MG63 (cell line): ENCODE data around the gene KCNA5. TPM values are rescaled to one million over a fixed set of nuclear protein-coding genes. Genes with fewer than 3 reads are reported as not detected.

Source experiments
- DNase-seq: peaks from one replicate; pipeline ENCODE4 v3.0.0-alpha.2; 2020
- H3K27me3 ChIP-seq: fragments of 250-450 bp; sonication (Bioruptor Pico); 2 replicates; pipeline ENCODE4 v1.5.1; 2020; ENCODE audit warnings: mild to moderate bottlenecking, moderate library complexity
- H3K36me3 ChIP-seq: fragments of 250-450 bp; sonication (Bioruptor Pico); 2 replicates; pipeline ENCODE4 v1.5.1; 2020; ENCODE audit warnings: mild to moderate bottlenecking, moderate library complexity
- H3K4me3 ChIP-seq: fragments of 250-450 bp; sonication (Bioruptor Pico); 2 replicates; pipeline ENCODE4 v1.5.1; 2020; ENCODE audit warnings: mild to moderate bottlenecking, moderate library complexity
- H3K9me3 ChIP-seq: fragments of 250-450 bp; sonication (Bioruptor Pico); 2 replicates; pipeline ENCODE4 v1.5.1; 2020; ENCODE audit warnings: mild to moderate bottlenecking, moderate library complexity
- total RNA-seq: library from RNA; depleted of rRNA; stranded (reverse); fragments of >200 nt; shearing (Covaris generic); gene quantifications from 2 replicates; pipeline ENCODE4 v1.2.3, GENCODE V29; 2014; ENCODE audit warnings: low replicate concordance

Gene KCNA5
- total RNA-seq, 1 experiment from 2014 or later = not detected

DNA sequence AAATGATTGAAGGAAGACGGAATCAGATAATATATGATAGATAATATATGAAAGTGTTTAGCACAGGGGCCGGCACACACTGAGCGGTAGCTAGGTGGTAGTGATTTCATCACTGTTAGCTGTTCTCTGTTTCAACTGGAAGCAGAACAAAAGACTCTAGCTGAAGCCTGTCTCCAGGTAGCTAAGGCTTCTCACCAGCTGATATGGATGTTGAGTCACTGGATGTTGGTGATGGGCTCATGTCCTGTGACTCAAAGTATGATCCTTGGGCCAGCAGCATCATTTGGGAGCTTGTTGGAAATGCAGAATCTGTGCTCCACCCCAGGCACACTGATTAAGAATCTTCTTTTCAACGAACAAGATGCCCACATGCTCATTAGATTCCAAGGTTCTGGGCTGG lies 21.7 kb upstream of the KCNA5 start:
- Histone ChIP-seq H3K4me3 (no peak overlapping the region), H3K36me3 (no peaks in the 10 kb centered on the region), H3K27me3 (no peaks in the 10 kb centered on the region), H3K9me3 (no peaks in the 10 kb centered on the region)
- DNase-seq = no peak

DNA sequence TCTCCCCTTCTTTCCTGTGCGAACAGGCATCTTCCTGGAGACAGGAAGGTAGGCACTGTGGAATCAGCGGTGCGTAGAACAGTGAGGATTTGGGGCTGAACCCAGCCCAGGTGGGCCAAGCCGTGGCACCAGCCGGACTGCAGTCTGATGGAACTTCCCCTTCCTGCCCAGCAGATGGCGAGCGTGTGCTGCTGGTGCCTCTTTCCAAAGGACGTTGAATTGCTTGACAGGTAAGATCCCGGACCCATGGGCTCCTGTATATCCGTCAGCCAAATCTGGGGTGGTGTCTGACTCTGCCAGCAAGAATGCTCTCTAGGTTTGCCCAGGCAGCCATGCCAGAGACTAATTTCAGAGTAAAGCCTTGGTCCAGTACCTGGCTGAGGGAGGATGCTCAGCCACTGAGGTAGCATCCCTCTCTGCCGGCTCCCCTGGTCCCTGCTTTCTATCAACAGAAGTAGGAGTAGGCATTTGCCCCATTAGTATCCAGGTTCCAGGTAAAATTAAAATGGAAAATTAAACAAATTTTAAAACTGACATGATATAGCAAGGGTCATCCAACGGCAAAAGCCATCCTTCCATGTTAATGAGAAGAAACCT lies 21.1 kb upstream of the KCNA5 start:
- Histone ChIP-seq H3K4me3 (no peak overlapping the region), H3K27me3 (peaks cover 2% of the 10 kb centered on the region; the same call in 1 of the 2 replicates), H3K9me3 (no peaks in the 10 kb centered on the region), H3K36me3 (no peaks in the 10 kb centered on the region)
- DNase-seq = no peak

DNA sequence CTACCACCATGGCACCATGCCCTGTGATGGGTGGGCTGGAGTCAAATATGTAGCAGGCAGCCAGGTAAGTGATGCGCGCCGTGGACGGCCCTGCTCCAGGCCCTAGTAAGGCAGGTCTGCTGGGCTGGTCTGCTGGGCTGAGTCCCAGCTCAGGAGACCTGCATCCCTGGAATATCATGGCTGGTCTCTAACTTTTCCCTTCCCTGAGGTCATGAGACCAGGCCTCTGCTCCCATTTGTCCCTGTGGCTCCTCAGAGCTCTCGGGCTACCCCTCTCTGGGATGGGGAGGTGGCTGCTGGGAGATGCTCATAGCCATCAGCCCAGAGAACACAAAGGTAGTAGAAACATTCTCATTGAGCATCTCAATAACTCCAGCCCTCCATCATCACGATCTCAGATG lies 19.8 kb upstream of the KCNA5 start:
- Histone ChIP-seq H3K36me3 (no peaks in the 10 kb centered on the region), H3K9me3 (no peaks in the 10 kb centered on the region), H3K4me3 (no peak overlapping the region), H3K27me3 (peaks cover 2% of the 10 kb centered on the region; the same call in 1 of the 2 replicates)
- no peak for DNase-seq

DNA sequence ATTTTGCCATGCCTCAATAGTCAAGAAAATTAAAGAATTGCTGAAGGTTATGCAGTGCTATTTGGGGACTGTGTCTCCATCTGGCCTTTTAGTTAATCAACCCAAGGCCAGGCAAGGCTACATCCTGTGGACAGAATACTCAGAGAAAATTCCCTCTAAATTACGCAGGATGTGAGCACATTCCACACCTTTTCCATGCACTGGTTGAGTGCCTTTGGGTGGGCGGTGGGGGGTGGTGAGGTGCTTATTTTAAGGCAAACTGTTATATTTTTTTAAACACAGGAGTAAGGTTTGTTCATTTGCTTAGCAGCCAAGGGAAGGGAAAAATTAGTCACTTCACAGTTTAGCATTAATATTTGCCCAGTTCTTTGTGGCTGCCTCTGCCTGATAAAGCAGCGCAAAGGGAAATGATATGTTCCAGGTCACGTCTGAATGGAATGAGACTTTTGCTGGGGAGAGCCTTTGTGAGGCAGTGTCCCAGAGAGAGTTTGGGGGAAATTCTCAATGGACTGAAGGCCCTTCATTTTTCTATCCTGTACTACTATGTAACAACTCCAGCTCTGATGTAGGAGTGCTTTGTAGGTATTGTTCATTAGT lies 17.2 kb upstream of the KCNA5 start:
- no peak for DNase-seq
- H3K4me3 ChIP-seq = no peak overlapping the region
- peaks cover 2% of the 10 kb centered on the region; the same call in 1 of the 2 replicates for H3K27me3 ChIP-seq
- H3K9me3 ChIP-seq = no peaks in the 10 kb centered on the region
- H3K36me3 ChIP-seq = no peaks in the 10 kb centered on the region

DNA sequence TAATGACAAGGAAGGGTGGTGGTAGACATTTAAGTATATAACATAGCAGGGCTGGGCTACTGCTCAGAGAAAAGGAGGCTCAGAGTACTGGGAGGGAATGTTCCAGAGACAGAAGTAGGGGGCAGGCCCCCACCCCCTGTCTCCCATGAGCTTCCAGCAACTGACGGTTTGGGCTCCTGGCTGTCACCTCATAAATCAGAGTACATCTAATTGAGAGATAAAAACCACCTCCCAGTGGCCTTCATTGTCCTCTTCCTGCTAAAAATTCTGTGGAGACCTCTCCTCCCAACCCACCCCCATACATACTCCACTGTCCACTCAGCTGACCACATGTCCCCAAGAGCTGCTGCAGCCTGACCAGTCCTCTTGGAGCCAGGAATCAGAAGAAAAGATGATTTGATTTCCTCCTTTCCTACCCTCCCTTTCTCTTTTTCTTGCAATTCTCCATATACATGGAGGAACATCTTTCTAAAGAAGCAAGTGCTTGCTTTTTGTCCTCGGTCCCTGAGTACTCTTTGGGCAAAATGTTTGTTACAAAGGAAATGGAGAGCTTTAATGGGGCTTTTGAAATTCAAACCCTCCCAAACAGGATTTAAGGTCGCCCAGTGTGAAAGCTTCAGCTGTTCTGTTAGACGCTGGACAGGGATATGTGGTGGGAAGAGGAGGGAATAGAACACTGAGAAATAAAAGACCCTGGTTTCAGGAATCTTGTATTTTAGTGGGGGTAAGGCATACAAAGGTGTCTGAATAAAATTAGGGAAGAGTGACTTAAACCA lies 16.4 kb upstream of the KCNA5 start:
- no peak for DNase-seq
- no peaks in the 10 kb centered on the region for H3K36me3 ChIP-seq
- peaks cover 2% of the 10 kb centered on the region; the same call in 1 of the 2 replicates for H3K27me3 ChIP-seq
- no peak overlapping the region for H3K4me3 ChIP-seq
- H3K9me3 ChIP-seq = no peaks in the 10 kb centered on the region

DNA sequence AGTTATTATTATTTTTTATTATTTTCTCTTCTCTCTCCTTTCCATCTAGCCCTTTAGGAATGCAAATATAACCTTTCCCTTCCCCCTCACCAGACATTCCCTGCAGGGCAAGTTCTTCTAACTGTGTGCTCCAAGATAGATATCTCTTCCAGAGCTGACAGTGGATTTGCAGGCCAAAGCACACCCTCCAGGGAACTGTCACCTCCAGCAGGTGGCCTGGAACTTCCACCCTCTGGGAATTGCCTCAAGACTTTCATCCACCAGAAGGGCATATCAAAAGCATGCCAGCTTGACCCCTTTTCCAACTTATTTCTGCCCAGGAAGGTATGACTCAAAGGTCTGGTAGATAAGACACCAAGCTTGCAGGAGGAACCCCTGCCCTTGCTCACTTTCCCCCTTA lies 13.6 kb upstream of the KCNA5 start:
- peaks cover 2% of the 10 kb centered on the region; the same call in 1 of the 2 replicates for H3K27me3 ChIP-seq
- H3K4me3 ChIP-seq = no peak overlapping the region
- no peaks in the 10 kb centered on the region for H3K36me3 ChIP-seq
- DNase-seq = no peak
- no peaks in the 10 kb centered on the region for H3K9me3 ChIP-seq

DNA sequence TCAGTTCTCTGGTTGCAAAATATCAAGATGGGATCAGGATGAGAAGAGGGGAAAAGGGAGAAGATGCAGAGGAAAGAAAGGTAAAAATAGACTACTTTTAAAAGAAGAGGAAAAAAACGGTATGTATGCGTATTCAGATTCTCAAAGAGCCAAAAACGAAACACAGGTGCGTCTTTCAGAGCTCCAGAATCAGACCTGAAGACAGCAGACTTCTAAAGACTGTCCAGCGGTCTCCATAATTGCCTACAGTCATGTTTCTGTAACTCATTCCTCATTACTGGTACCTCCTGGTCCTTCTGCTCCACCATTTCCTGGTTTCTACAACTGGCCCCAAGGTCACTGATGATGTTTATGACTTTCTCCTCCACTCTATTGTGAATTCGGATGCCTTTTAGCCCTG lies 12.4 kb upstream of the KCNA5 start:
- H3K9me3 ChIP-seq = no peaks in the 10 kb centered on the region
- no peak overlapping the region for H3K4me3 ChIP-seq

DNA sequence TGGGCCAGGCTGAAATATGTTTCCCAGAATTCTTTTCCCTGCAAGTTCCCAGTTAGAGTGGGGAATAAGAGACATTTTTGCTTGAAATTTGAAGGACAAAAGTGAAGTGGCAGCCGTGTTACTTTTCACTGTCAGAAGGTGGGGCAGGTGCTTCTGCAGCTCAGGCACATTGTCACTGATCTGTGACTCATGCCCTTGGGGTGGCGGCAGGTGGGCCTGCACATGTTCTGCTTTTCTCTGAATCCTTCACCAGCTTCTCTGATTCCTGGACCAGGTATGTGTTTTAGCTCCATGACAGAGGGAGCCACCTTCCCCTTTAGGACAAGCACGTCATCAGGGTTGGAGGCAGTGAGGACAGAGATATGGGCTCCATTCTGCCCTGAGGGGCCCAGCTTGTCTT lies 11.7 kb upstream of the KCNA5 start:
- no peak overlapping the region for H3K4me3 ChIP-seq
- no peak for DNase-seq
- H3K36me3 ChIP-seq = no peaks in the 10 kb centered on the region
- no peaks in the 10 kb centered on the region for H3K9me3 ChIP-seq
- H3K27me3 ChIP-seq = peaks cover 2% of the 10 kb centered on the region; the same call in 1 of the 2 replicates

More for the DNA sequence above, 12.4 kb upstream of the KCNA5 start:
- Histone ChIP-seq H3K36me3 (no peaks in the 10 kb centered on the region), H3K27me3 (peaks cover 2% of the 10 kb centered on the region; the same call in 1 of the 2 replicates)
- DNase-seq = no peak

DNA sequence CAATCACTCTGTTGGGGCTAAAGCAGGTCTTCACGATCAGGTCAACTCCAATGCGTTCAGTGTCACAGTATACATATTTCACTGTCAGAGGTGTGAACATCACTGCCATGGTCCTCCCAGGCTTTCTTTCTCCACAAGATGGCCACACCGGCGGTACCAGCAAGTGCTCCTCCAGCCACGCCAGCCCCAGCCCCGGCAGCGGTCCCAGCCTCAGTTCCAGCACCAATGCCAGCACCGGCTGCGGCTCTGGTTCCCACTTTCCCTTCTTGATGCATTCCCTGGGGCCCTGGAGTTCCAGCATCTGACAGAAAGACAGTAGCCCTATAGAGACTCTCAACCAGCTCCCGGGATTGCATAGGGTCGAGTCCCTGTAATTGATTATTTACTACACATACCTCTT lies 10.9 kb upstream of the KCNA5 start:
- DNase-seq = no peak
- H3K36me3 ChIP-seq = no peaks in the 10 kb centered on the region
- no peak overlapping the region for H3K4me3 ChIP-seq
- no peaks in the 10 kb centered on the region for H3K27me3 ChIP-seq
- no peaks in the 10 kb centered on the region for H3K9me3 ChIP-seq

DNA sequence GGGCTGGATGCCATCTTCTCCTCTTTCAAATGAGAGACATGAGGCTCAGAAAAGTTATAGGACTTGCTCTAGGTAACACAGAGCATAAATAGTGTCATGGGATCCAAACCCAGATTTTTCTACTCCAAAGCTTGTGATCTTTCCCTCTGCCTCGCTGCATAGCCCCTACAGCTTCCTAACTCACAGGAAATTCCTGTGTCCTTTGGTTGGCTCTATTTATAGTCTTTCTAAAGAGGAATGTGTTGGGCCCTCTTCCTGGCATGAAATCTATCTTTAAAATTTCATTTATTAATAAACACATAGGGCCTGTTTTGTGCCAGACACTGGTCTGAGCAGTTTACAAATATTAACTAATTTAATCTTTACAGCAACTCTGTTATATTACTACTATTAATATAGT lies 9.8 kb upstream of the KCNA5 start:
- Histone ChIP-seq H3K4me3 (no peak overlapping the region), H3K36me3 (no peaks in the 10 kb centered on the region), H3K27me3 (no peaks in the 10 kb centered on the region), H3K9me3 (no peaks in the 10 kb centered on the region)
- no peak for DNase-seq

DNA sequence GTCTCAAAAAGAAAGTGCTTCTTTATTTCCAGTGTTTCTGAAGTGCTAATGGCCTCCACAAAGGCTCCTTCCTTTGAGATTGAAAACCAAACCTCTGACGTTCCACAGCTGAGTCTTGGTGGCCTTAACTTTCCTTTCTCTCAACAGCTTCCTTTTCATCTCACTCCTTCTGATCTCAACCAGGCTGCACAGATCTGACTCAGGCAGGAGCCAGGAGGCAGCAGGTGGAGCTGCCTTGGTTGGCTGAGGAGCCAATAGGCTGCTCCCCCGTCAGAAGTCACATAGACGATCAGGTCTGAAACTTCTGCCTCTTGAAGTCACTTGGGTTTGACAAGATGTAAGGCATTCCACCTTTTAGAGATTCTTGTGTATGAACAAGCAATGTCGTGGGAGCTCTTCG lies 9.1 kb upstream of the KCNA5 start:
- H3K27me3 ChIP-seq = no peaks in the 10 kb centered on the region
- no peak for DNase-seq
- H3K9me3 ChIP-seq = no peaks in the 10 kb centered on the region
- no peak overlapping the region for H3K4me3 ChIP-seq
- H3K36me3 ChIP-seq = no peaks in the 10 kb centered on the region

DNA sequence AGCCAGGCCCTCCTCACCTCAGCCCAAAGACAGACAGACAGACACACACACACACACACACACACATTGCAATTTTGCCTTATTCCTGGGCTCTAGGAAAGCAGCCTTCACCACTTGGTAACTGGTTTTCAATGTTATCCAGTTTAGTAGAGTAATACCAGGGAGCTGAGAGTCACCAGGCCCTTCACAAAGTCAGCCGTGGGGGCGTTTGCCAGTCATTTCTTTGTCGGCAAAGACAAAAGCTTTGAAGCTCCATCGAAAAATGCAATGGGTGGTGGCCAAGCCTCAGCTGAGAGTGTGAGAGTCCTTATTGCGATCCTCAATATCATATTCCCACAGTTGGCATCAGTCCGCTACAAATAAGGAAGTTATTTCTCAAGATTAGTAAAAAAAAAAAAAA lies 8.1 kb upstream of the KCNA5 start:
- no peak overlapping the region for H3K4me3 ChIP-seq
- H3K27me3 ChIP-seq = peaks cover 3% of the 10 kb centered on the region; the same call in 1 of the 2 replicates
- no peak for DNase-seq
- H3K9me3 ChIP-seq = no peaks in the 10 kb centered on the region
- no peaks in the 10 kb centered on the region for H3K36me3 ChIP-seq

DNA sequence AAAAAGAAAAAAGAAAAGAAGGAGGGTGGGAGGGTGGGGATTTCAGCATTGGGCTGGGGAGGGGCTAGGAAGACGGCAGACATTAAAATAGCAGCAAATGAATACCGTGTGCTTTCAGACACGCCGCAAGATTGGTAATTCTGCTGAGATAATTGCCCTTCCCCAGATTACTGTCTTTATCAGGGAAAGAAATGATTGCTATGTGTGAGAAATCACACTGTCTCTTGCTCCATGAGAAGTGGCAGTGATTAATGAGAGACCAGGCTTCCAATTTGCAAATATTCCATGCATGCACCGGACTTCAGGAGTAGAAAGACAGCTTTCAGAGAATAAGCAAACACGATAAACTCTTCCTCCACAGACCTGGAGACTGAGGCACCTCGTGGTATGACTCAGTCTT lies 7.6 kb upstream of the KCNA5 start:
- DNase-seq = no peak
- no peaks in the 10 kb centered on the region for H3K9me3 ChIP-seq
- no peaks in the 10 kb centered on the region for H3K36me3 ChIP-seq
- H3K4me3 ChIP-seq = no peak overlapping the region
- peaks cover 6% of the 10 kb centered on the region; the same call in 1 of the 2 replicates for H3K27me3 ChIP-seq

DNA sequence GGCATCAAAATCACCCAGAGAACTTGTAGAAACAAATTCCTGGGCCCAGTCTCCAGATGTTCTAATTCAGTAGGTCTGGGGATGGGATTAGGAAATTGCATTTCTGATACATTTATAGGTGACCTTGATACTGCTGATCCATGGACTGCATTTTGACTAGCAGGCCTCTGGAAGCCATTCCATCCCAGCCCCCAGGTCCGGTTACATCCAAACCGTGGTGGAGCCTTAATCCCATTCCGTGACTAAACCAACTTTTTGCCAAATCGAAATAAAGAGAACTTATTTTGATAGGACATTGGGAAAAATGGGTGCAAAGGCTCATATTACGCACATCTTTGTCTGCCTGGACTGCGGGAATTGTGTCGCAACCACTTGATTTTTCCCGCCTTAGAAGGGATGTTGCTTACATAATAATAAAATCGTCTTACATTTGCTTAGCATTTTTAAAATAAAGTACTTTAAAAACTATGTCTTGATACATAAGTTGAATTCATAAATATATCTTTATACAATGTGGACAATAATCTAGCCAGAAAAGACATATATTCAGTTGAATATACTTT lies 5.8 kb upstream of the KCNA5 start:
- peaks cover 15% of the 10 kb centered on the region; the same call in 1 of the 2 replicates for H3K27me3 ChIP-seq
- no peak for DNase-seq

DNA sequence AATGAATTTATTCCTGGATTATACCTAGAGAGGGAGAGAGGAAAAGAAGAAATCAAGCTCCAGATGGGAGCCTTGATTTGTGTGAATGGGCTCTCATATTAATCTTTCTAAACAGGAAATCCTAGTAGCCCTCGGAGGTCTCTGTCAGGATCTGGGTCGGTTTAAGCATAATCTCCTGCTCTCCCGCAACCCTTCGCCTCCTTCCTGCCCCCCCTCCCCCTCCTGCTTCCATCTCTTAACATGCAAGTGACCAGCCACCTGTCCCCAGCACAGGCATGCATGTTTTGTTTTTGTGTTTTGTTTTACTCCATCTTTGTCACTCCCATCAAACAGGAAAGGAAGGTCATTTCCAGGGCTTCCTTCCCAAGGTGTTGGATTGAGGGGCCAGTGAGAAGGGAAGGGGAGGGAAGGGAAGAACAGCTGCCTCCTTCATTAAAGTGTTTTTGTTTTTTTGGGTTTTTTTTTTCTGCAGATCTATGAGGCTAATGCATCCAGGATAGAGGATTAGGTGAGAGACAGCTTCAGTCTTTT lies 4.8 kb upstream of the KCNA5 start:
- peaks cover 25% of the 10 kb centered on the region; the same call in 1 of the 2 replicates for H3K27me3 ChIP-seq
- H3K4me3 ChIP-seq = no peak overlapping the region
- DNase-seq = no peak
- H3K9me3 ChIP-seq = no peaks in the 10 kb centered on the region
- no peaks in the 10 kb centered on the region for H3K36me3 ChIP-seq

More for the DNA sequence above, 5.8 kb upstream of the KCNA5 start:
- Histone ChIP-seq H3K9me3 (no peaks in the 10 kb centered on the region), H3K36me3 (no peaks in the 10 kb centered on the region), H3K4me3 (no peak overlapping the region)

DNA sequence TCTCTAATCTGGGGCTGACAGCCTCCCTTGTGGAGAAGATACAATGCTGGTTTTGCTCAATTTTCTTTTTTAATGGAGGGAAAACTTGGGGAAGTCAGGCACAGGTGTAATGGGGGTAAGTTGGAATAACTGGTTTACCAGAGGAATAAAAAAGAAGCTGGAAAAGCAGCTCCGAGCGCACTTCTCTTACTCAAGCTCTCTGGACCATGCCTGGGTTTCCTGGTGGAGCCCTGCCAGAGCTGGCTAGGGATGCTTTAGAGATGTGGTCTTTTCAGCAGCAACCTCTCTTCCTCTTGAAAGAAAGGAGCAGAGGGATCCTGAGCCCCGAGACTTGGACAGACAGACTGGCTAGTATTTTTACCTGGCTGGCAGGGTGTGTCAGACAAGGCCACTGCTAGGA lies 3.9 kb upstream of the KCNA5 start:
- no peak overlapping the region for H3K4me3 ChIP-seq
- no peak for DNase-seq
- H3K36me3 ChIP-seq = no peaks in the 10 kb centered on the region
- H3K27me3 ChIP-seq = peaks cover 27% of the 10 kb centered on the region; the same call in 1 of the 2 replicates
- H3K9me3 ChIP-seq = no peaks in the 10 kb centered on the region

DNA sequence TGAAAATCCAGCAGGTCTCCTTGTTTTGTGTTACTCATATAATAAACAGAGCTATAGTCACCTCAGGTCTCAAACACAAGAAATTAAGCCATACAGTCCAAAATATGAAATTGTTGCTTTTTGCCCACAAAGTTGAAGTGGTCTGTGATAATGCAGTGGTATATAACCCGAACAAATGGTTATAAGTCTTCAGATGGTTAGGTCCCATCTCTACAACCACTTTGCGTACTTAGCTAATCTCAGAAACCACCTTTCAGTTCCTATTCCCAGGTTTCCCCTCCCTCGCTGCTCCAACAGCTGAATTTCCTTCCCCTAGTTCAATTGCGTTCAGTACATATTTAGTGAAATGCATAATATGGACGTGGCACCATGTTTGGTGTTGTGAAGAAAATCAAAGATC lies 3.3 kb upstream of the KCNA5 start:
- H3K36me3 ChIP-seq = no peaks in the 10 kb centered on the region
- H3K27me3 ChIP-seq = peaks cover 27% of the 10 kb centered on the region; the same call in 1 of the 2 replicates
- H3K9me3 ChIP-seq = no peaks in the 10 kb centered on the region
- H3K4me3 ChIP-seq = no peak overlapping the region
- DNase-seq = no peak
